GM21528 (cell line): ENCODE results near the gene TXNDC9.
"Not testable (repeated sequence)": the region's sequence is repeated elsewhere in the genome, so short reads cannot be mapped to it uniquely, and the experiment has no call there.

Experiments
- ATAC-seq: cut with Tn5 transposase; IDR thresholded peaks from one replicate; pipeline ENCODE4 v1.9.1; 2021; ENCODE audit warnings: mild to moderate bottlenecking, moderate library complexity; ENCODE audit not compliant: unreplicated experiment, low FRiP score

TXNDC9 gene

GRCh38 chr2:99335911-99336803, at the start of gene TXNDC9:
Gene TXNDC9 (minus strand): TSS chr2:99336333. CDS start chr2:99333210, 3,123 bp downstream.
- peak; percentile 76 for ATAC-seq

GRCh38 chr2:99382143-99382542, 46.0 kb upstream of the TXNDC9 start:
- no peak for ATAC-seq

- no peak for ATAC-seq
Observed at GRCh38 chr2:99380376-99381010, 44.4 kb upstream of the TXNDC9 start.

GRCh38 chr2:99377879-99378278, 41.7 kb upstream of the TXNDC9 start:
- ATAC-seq: no peak

GRCh38 chr2:99376254-99376864, 40.2 kb upstream of the TXNDC9 start:
- no peak for ATAC-seq

GRCh38 chr2:99374747-99375146, 38.6 kb upstream of the TXNDC9 start:
- no peak for ATAC-seq

GRCh38 chr2:99373144-99373543, 37.0 kb upstream of the TXNDC9 start:
- no peak for ATAC-seq

- not testable (repeated sequence) for ATAC-seq
Observed at GRCh38 chr2:99368854-99369253, 32.7 kb upstream of the TXNDC9 start.

- ATAC-seq: no peak
Observed at GRCh38 chr2:99365661-99366060, 29.5 kb upstream of the TXNDC9 start.

GRCh38 chr2:99356853-99357252, 20.7 kb upstream of the TXNDC9 start:
- no peak for ATAC-seq

GRCh38 chr2:99354825-99355224, 18.7 kb upstream of the TXNDC9 start:
- ATAC-seq: not testable (repeated sequence)

GRCh38 chr2:99354070-99354469, 17.9 kb upstream of the TXNDC9 start:
- no peak for ATAC-seq

- no peak for ATAC-seq
Observed at GRCh38 chr2:99350194-99350593, 14.1 kb upstream of the TXNDC9 start.

GRCh38 chr2:99348173-99348572, 12.0 kb upstream of the TXNDC9 start:
- ATAC-seq: no peak

GRCh38 chr2:99346218-99346617, 10.1 kb upstream of the TXNDC9 start:
- no peak for ATAC-seq

- not testable (repeated sequence) for ATAC-seq
Observed at GRCh38 chr2:99345446-99345845, 9.3 kb upstream of the TXNDC9 start.

GRCh38 chr2:99342536-99342935, 6.4 kb upstream of the TXNDC9 start:
- no peak for ATAC-seq

GRCh38 chr2:99340669-99341236, 4.6 kb upstream of the TXNDC9 start:
- no peak for ATAC-seq

GRCh38 chr2:99338029-99338585, 2.0 kb upstream of the TXNDC9 start:
- no peak for ATAC-seq

- ATAC-seq: peak; percentile 47
Observed at GRCh38 chr2:99337113-99338028, 1.2 kb upstream of the TXNDC9 start, which contains the start of gene EIF5B. Gene EIF5B (plus strand): TSS chr2:99337389. CDS start chr2:99337555, 166 bp downstream.
